Activated CD4-positive, alpha-beta T cell treated with anti-CD3 and anti-CD28 coated beads for 1 hour (primary cell): ENCODE measurements around the gene PTPRD.
"Not testable (repeated sequence)": the region's sequence is repeated elsewhere in the genome, so short reads cannot be mapped to it uniquely, and the experiment has no call there.

ENCODE experiments used
- DNase-seq: peaks from one replicate; pipeline ENCODE4 v3.0.0-alpha.2; 2020

PTPRD gene

GRCh38 chr9:9099646-9100045 lies 1513.2 kb downstream of the PTPRD start:
- no peak for DNase-seq

- DNase-seq, result not testable (repeated sequence)
Measured at GRCh38 chr9:9097254-9097653, 1515.5 kb downstream of the PTPRD start.

GRCh38 chr9:9091387-9091786 lies 1521.4 kb downstream of the PTPRD start:
- DNase-seq, result no peak

GRCh38 chr9:9079473-9079872 lies 1533.3 kb downstream of the PTPRD start:
- DNase-seq, result no peak

- no peak for DNase-seq
Measured at GRCh38 chr9:9078301-9078700, 1534.5 kb downstream of the PTPRD start.

GRCh38 chr9:9061627-9062026 lies 1551.2 kb downstream of the PTPRD start:
- no peak for DNase-seq

- DNase-seq, result no peak
Measured at GRCh38 chr9:9054354-9054992, 1558.3 kb downstream of the PTPRD start.

- no peak for DNase-seq
Measured at GRCh38 chr9:9045572-9045971, 1567.2 kb downstream of the PTPRD start.

- DNase-seq, result no peak
Measured at GRCh38 chr9:9045072-9045471, 1567.7 kb downstream of the PTPRD start.

- DNase-seq, result not testable (repeated sequence)
Measured at GRCh38 chr9:9043788-9044187, 1569.0 kb downstream of the PTPRD start.

GRCh38 chr9:9041756-9042155 lies 1571.0 kb downstream of the PTPRD start:
- DNase-seq, result no peak

GRCh38 chr9:9033022-9033421 lies 1579.8 kb downstream of the PTPRD start:
- no peak for DNase-seq

GRCh38 chr9:9016597-9016996 lies 1596.2 kb downstream of the PTPRD start:
- no peak for DNase-seq

GRCh38 chr9:9004810-9005209 lies 1608.0 kb downstream of the PTPRD start:
- DNase-seq, result no peak

GRCh38 chr9:9002826-9003583 lies 1609.8 kb downstream of the PTPRD start:
- no peak for DNase-seq

- DNase-seq, result no peak
Measured at GRCh38 chr9:8980496-8981013, 1632.2 kb downstream of the PTPRD start.

GRCh38 chr9:8978334-8978733 lies 1634.5 kb downstream of the PTPRD start:
- DNase-seq, result no peak

- DNase-seq, result not testable (repeated sequence)
Measured at GRCh38 chr9:8968350-8968749, 1644.5 kb downstream of the PTPRD start.

GRCh38 chr9:8963885-8964284 lies 1648.9 kb downstream of the PTPRD start:
- no peak for DNase-seq

GRCh38 chr9:8962084-8962483 lies 1650.7 kb downstream of the PTPRD start:
- DNase-seq, result no peak

- no peak for DNase-seq
Measured at GRCh38 chr9:8961186-8961851, 1651.5 kb downstream of the PTPRD start.

GRCh38 chr9:8960254-8960653 lies 1652.5 kb downstream of the PTPRD start:
- DNase-seq, result no peak

GRCh38 chr9:8958358-8958757 lies 1654.4 kb downstream of the PTPRD start:
- no peak for DNase-seq

GRCh38 chr9:8955315-8955714 lies 1657.5 kb downstream of the PTPRD start:
- DNase-seq, result no peak
